Right lobe of liver (tissue), 6 donors: ENCODE data around the gene SH3TC1. TPM values are rescaled to one million over a fixed set of nuclear protein-coding genes. Genes with fewer than 3 reads are reported as not detected.

Experiments
- ATAC-seq, 4 donors: fragments of 200-7000 bp; cut with Tn5 transposase; one replicate each; pipeline ENCODE4 v1.9.1; 2020; ENCODE audit warnings: mild to moderate bottlenecking in 4 of 4, moderate library complexity in 4 of 4
- DNase-seq, 3 donors: peaks; one replicate each; pipeline ENCODE4 v3.0.0-alpha.2; 2020
- H3K27ac ChIP-seq, 3 donors: fragments of 200-600 bp; one replicate each; pipeline ENCODE4 v1.8.0; 2022
- H3K27me3 ChIP-seq, 2 donors: fragments of 200-600 bp; one replicate each; pipeline ENCODE4 v1.8.0; 2022
- H3K36me3 ChIP-seq, 4 donors: fragments of 200-600 bp; sonication (generic) in 1 of 4; one replicate each; pipeline versions ENCODE4 v1.5.1 to v1.8.0; 2017 to 2022; ENCODE audit warnings: control low read depth in 1 of 4
- H3K4me1 ChIP-seq, 4 donors: fragments of 200-600 bp; sonication (generic) in 1 of 4; one replicate each; pipeline versions ENCODE4 v1.5.1 to v1.8.0; 2017 to 2022; ENCODE audit warnings: control low read depth in 1 of 4
- H3K4me3 ChIP-seq, 3 donors: fragments of 200-600 bp; one replicate each; pipeline ENCODE4 v1.8.0; 2022
- H3K9me3 ChIP-seq, 4 donors: fragments of 200-600 bp; sonication (generic) in 1 of 4; one replicate each; pipeline versions ENCODE4 v1.5.1 to v1.8.0; 2017 to 2022; ENCODE audit warnings: control low read depth in 1 of 4
- CTCF ChIP-seq, 4 donors: fragments of 200-600 bp in 3 of 4; fragments of 450-650 bp in 1 of 4; IDR thresholded peaks; one replicate each; pipeline versions ENCODE4 v1.5.1 to v1.8.0; 2016 to 2022; ENCODE audit warnings: antibody characterized with exemption in 4 of 4, mild to moderate bottlenecking in 2 of 4
- POLR2A ChIP-seq: fragments of 450-650 bp; IDR thresholded peaks from one replicate; pipeline ENCODE4 v1.6.1; 2017; ENCODE audit warnings: antibody characterized with exemption, mild to moderate bottlenecking
- WGBS: methylation state at CpG from one replicate; pipeline ENCODE4 v1.1.6; 2018; ENCODE audit warnings: low coverage, low lambda C conversion rate; ENCODE audit not compliant: insufficient coverage; ENCODE audit errors: missing lambda C conversion rate; 5-methylcytosine and 5-hydroxymethylcytosine counted together
- intact Hi-C, 2 donors: fragments of 100-400 bp; cut with DNase I; formaldehyde crosslinking; loops; one replicate each; pipeline versions ENCODE4 v1.11.2 to v1.14.1; 2022
- total RNA-seq, 6 experiments: library from RNA; depleted of rRNA in 2 of 6; stranded (reverse); fragments of >200 nt in 2 of 6; fragmentation: NEBNext Ultra II Directional in 3 of 6; extraction: Animal tissue kit (Norgen Biotek cat#: 25700) in 3 of 6; gene quantifications; one replicate each; pipeline versions ENCODE4 v1.1.0 to v1.2.4, GENCODE V29; 2016 to 2023
- donor health status: DM: no; HTN: yes; CAD: no.
- donor health status: DM: no; HTN: no; CAD: no.
- donor health status: DM: no; HTN: no; CAD: no.
- donor health status: DM: no; HTN: yes; CAD: no.
- donor health status: DM: no; HTN: yes; CAD: no.

SH3TC1 gene
- total RNA-seq, 6 experiments from 2014 or later, result 13.2 to 48.0 (median 24.9) TPM

- intact Hi-C loops, result loop anchor here in 1 of 2 donors (10.0 kb wide), 1 partner anchor 234 kb away; no protein-coding TSS in a partner anchor
- DNase-seq (no peak), ATAC-seq (peak in 1 of 4 donors; percentile 19)
- no peak overlapping the region for H3K27ac ChIP-seq
- H3K36me3 ChIP-seq, result no peaks in the 10 kb centered on the region
- H3K4me1 ChIP-seq, result no peaks in the 10 kb centered on the region
- H3K9me3 ChIP-seq, result no peaks in the 10 kb centered on the region
- no peak for TF ChIP-seq POLR2A
- TF ChIP-seq CTCF (IDR thresholded peaks at IDR 0.05), result no peak
- H3K4me3 ChIP-seq, result no peak overlapping the region
- no peaks in the 10 kb centered on the region for H3K27me3 ChIP-seq
- WGBS, result 90% methylated on average over 3 of the region's 7 CpGs
These were observed 27.8 kb upstream of the SH3TC1 start for GRCh38 chr4:8171266-8171665.

- WGBS, result 75% methylated on average over 11 of the region's 36 CpGs
- H3K27me3 ChIP-seq, result no peaks in the 10 kb centered on the region
- DNase-seq (no peak), ATAC-seq (peak in 3 of 4 donors; percentile 4 to 31 (median 20))
- no peaks in the 10 kb centered on the region for H3K4me1 ChIP-seq
- no peaks in the 10 kb centered on the region for H3K9me3 ChIP-seq
- no peak overlapping the region for H3K4me3 ChIP-seq
- TF ChIP-seq POLR2A, result no peak
- no peak for TF ChIP-seq CTCF (IDR thresholded peaks at IDR 0.05)
- H3K27ac ChIP-seq, result no peak overlapping the region
- intact Hi-C loops, result loop anchor here in 1 of 2 donors (10.0 kb wide), 1 partner anchor 233 kb away; no protein-coding TSS in a partner anchor
- no peaks in the 10 kb centered on the region for H3K36me3 ChIP-seq
These were observed 26.8 kb upstream of the SH3TC1 start for GRCh38 chr4:8171984-8172924.

GRCh38 chr4:8173492-8174242 is 25.4 kb upstream of the SH3TC1 start:
- no peak for TF ChIP-seq POLR2A
- TF ChIP-seq CTCF (IDR thresholded peaks at IDR 0.05), result no peak
- Histone ChIP-seq H3K9me3 (no peaks in the 10 kb centered on the region), H3K4me3 (no peak overlapping the region), H3K4me1 (no peaks in the 10 kb centered on the region), H3K27ac (no peak overlapping the region), H3K36me3 (no peaks in the 10 kb centered on the region), H3K27me3 (no peaks in the 10 kb centered on the region)
- no peak for DNase-seq
- no peak for ATAC-seq
- 48% methylated on average over 3 of the region's 13 CpGs for WGBS
- intact Hi-C loops, result loop anchor here in 1 of 2 donors (10.0 kb wide), 1 partner anchor 231 kb away; no protein-coding TSS in a partner anchor

GRCh38 chr4:8174970-8175369 is 24.1 kb upstream of the SH3TC1 start:
- no peak for ATAC-seq
- Histone ChIP-seq H3K36me3 (no peaks in the 10 kb centered on the region), H3K4me1 (no peaks in the 10 kb centered on the region), H3K27me3 (no peaks in the 10 kb centered on the region), H3K27ac (no peak overlapping the region), H3K9me3 (no peaks in the 10 kb centered on the region), H3K4me3 (no peak overlapping the region)
- WGBS, result 33% methylated on average over 1 of the region's 3 CpGs
- intact Hi-C loops, result loop anchor here in 1 of 2 donors (10.0 kb wide), 1 partner anchor 230 kb away; no protein-coding TSS in a partner anchor
- TF ChIP-seq POLR2A (no peak), CTCF (IDR thresholded peaks at IDR 0.05) (no peak)
- DNase-seq, result no peak
